HG03521 (cell line): ENCODE results near the gene ERLIN1.

Source experiments
- ATAC-seq: cut with Tn5 transposase; IDR thresholded peaks from one replicate; pipeline ENCODE4 v1.9.1; 2021; ENCODE audit warnings: mild to moderate bottlenecking, moderate library complexity; ENCODE audit not compliant: unreplicated experiment

ERLIN1 gene

GRCh38 chr10:100185364-100186252 is at the start of gene ERLIN1:
ERLIN1 (minus strand) TSS chr10:100186029; CDS start chr10:100185626, 403 bp downstream.
- ATAC-seq, result peak; percentile 87

GRCh38 chr10:100232101-100232500 is 46.3 kb upstream of the ERLIN1 start:
- ATAC-seq, result no peak

DNA sequence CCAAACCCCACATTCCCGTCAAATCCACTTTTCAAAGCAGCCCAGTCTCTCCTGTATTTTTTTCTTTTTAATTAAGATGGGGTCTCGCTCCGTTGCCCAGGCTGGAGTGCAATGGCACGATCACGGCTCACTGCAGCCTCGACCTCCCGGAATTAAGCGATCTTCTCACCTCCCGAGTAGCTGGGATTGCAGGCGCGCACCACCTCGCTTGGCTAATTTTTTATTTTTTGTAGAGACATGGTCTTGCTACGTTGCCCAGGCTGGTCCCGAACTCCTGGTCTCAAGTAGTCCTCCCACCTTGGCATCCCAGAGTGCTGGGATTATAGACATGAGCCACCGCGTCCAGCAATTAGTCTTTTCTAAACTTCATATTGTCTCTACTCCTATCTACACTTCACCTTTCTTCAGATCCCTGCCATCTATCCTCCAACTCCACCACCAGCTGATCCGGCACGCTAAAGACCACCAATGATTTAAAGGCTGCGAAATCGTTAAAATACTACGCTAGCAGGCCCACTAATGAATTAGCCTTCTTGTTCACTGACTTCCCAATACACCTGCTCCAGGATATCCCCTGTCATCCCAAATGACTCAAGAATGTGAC is 44.1 kb upstream of the ERLIN1 start:
- no peak for ATAC-seq

GRCh38 chr10:100223879-100224278 is 38.0 kb upstream of the ERLIN1 start:
- ATAC-seq, result no peak

DNA sequence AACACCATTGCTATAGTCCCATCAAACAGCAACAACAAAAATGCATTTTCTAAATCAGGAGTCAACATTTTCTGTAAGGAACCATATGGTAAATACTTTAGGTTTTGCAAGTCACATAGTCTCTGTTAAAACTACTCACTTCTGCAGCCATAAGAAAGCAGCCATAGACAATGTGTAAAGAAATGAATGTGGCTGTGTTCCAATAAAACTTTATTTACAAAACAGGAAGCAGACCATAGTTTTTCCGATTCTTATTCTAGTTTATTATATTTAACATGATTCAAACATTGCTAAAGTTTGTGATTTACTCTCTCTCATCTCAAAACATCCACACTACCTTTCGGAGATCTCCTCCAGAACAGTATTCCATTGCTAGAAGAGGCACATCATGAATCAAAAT is 36.7 kb upstream of the ERLIN1 start:
- no peak for ATAC-seq

- ATAC-seq, result no peak
Observed at GRCh38 chr10:100216006-100216405, 30.2 kb upstream of the ERLIN1 start.

GRCh38 chr10:100209303-100209702 is 23.5 kb upstream of the ERLIN1 start:
- no peak for ATAC-seq

DNA sequence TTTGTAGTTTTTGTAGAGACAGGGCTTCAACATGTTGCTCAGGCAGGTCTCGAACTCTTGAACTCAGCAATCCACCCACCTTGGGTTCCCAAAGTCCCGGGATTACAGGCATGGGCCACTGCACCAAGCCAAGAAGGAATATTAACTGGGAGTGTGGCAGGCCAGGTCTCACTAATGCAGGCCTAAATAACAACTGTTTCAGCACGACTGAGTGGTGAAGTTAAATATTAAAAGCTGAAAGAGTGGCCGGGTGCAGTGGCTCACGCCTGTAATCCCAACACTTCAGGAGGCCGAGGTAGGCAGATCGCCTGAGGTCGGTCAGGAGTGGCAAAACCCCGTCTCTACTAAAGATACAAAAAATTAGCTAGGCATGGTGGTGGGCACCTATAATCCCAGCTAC is 22.4 kb upstream of the ERLIN1 start:
- ATAC-seq, result no peak

DNA sequence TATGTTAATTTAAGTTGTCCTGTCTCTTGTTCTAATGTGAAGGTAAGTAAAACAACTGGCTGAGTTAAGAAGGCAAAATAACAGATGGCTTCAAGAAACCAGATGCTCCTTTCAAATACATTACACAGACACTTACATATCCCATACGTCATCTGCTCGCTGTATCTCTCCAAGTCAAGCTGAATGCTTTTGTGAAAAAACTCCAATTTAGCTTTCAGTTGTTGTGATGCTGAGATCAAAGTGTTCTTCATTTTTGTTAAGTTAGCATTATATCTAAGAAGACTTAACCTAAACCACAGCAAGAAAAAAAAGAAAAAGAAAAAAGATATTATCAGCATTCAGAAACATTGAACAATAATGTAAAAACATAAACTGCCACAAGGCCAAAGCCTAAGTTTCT is 18.5 kb upstream of the ERLIN1 start:
- no peak for ATAC-seq

GRCh38 chr10:100201549-100201948 is 15.7 kb upstream of the ERLIN1 start:
- ATAC-seq, result no peak

GRCh38 chr10:100194711-100195110 is 8.9 kb upstream of the ERLIN1 start:
- ATAC-seq, result no peak

DNA sequence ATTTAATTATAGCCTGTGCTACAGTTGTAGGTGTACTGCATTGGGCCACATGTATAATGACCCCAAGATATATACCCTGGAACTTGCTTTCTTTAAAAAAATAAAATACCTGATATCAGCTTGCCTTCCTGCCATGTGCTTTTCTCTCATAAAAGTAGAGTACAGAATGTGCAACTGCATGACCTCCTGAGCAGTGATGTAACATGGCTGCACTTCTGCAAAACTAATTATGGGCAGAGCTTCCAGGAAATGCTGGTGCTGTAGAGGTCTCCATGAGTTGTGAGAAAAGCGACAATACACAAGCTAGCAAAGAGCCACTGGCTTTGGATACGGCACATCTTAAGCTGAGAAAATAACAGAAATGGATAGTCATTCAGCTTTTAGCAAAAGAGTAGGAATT is 6.5 kb upstream of the ERLIN1 start:
- no peak for ATAC-seq

GRCh38 chr10:100186253-100187212 is 704 bp upstream of the ERLIN1 start:
- no peak for ATAC-seq

- no peak for ATAC-seq
Observed at GRCh38 chr10:100184840-100185239, 989 bp downstream of the ERLIN1 start.

GRCh38 chr10:100184426-100184825 is 1.4 kb downstream of the ERLIN1 start:
- ATAC-seq, result no peak

DNA sequence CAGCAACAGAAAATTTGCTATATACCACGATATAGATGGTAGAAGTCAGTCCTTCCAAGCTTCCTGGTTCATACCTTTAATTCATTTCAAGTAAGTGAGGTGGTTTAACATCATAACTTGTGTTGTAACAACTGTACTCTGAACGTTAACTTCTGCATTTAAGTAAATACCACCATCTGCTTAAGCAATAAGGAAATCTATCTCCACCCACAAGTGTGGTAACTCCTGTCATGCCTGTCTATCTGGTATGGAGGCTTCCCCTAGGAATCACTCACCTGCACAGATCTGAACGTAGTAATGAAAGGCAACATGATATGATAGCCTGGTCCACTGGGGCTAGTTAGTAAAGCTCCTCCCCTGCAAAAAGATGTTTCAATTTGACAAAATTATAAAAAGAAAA is 2.3 kb downstream of the ERLIN1 start:
- ATAC-seq, result no peak

DNA sequence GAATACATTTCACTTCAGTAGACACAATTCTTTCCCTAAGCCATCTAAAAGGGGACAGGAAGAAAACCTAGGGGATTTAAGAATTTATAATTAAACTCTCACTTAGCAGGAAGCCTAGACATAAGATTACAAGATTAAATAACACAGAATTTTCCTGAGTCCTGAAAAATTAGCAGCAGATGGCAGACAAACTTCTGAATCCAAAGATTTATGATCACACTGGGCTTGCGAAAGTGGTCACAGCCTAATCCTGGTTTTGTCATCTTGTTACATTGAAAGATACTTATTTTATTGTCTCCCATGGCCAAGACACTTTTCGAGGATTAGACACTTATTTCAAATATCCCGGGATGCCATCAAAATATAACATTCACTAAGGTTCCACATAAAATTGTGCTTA is 2.9 kb downstream of the ERLIN1 start:
- no peak for ATAC-seq

GRCh38 chr10:100182281-100182680 is 3.5 kb downstream of the ERLIN1 start:
- no peak for ATAC-seq

- no peak for ATAC-seq
Observed at GRCh38 chr10:100175875-100176274, 10.0 kb downstream of the ERLIN1 start.

- ATAC-seq, result peak; percentile 73
Observed at GRCh38 chr10:100174699-100175677, 10.8 kb downstream of the ERLIN1 start.
